ENCODE results near the gene TYW1B. TPM values are rescaled to one million over a fixed set of nuclear protein-coding genes. Genes with fewer than 3 reads are reported as not detected.
"Not testable (repeated sequence)": the region's sequence is repeated elsewhere in the genome, so short reads cannot be mapped to it uniquely, and the experiment has no call there.

Gene TYW1B
- total RNA-seq, 1 donor from 2014 or later = 3.6 TPM

- H3K79me2 ChIP-seq (ENCODE audit: low read depth); H3K27ac ChIP-seq; H2AFZ ChIP-seq (replicated peaks); H3K9me3 ChIP-seq (ENCODE audit: low read depth); H3K4me1 ChIP-seq; H3K4me2 ChIP-seq; H3K27ac Mint-ChIP-seq; H3K4me3 Mint-ChIP-seq; H3K27me3 ChIP-seq; H3K4me3 ChIP-seq; H3K36me3 ChIP-seq; H3K27me3 Mint-ChIP-seq (ENCODE audit: insufficient read depth, low read depth); H3F3A ChIP-seq (ENCODE audit: low read depth); H4K20me1 ChIP-seq (ENCODE audit: low read depth); H3K4me1 Mint-ChIP-seq; H3K9ac ChIP-seq; DNase-seq (ENCODE audit: low spot score): not testable (repeated sequence)
- H3K36me3 Mint-ChIP-seq = peaks cover 18% of the 10 kb centered on the region
- peaks cover 32% of the 10 kb centered on the region for H3K9me3 Mint-ChIP-seq
Measured at GRCh38 chr7:72735855-72736254, 92.1 kb downstream of the TYW1B start.

DNA sequence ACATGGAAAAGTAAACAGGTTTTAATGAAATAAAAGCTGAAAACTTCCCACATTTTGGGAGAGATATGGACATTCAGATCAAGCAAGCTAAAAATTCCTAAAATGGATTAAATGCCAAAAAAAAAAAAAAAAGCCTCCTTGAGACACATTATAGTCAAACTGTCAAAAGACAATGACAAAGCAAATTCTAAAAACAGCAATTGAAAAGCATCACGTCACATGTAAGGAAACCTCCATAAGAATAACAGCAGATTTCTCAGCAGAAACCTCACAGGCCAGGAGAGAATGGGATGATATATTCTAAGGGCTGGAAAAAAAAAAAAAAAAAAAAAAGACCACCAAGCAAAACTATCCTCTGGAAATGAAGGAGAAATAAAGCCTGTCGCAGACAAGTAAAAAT lies 97.2 kb downstream of the TYW1B start:
- not testable (repeated sequence) for H2AFZ ChIP-seq (replicated peaks); H3K27me3 Mint-ChIP-seq (ENCODE audit: insufficient read depth, low read depth); H4K20me1 ChIP-seq (ENCODE audit: low read depth); H3K27me3 ChIP-seq; H3K79me2 ChIP-seq (ENCODE audit: low read depth); H3K36me3 ChIP-seq; H3K4me3 Mint-ChIP-seq; H3K9ac ChIP-seq; H3K9me3 ChIP-seq (ENCODE audit: low read depth); H3K4me1 Mint-ChIP-seq; DNase-seq (ENCODE audit: low spot score); H3K4me1 ChIP-seq; H3K27ac Mint-ChIP-seq; H3K27ac ChIP-seq; H3K4me3 ChIP-seq; H3F3A ChIP-seq (ENCODE audit: low read depth); H3K4me2 ChIP-seq
- H3K36me3 Mint-ChIP-seq = peaks cover 28% of the 10 kb centered on the region
- peaks cover 27% of the 10 kb centered on the region for H3K9me3 Mint-ChIP-seq

- H3K27me3 ChIP-seq; H4K20me1 ChIP-seq (ENCODE audit: low read depth); H3K4me1 ChIP-seq; H3F3A ChIP-seq (ENCODE audit: low read depth); H3K4me3 ChIP-seq; H3K27ac ChIP-seq; H3K9ac ChIP-seq; H3K4me3 Mint-ChIP-seq; H3K27ac Mint-ChIP-seq; H3K4me2 ChIP-seq; H3K9me3 ChIP-seq (ENCODE audit: low read depth); H3K27me3 Mint-ChIP-seq (ENCODE audit: insufficient read depth, low read depth); DNase-seq (ENCODE audit: low spot score); H2AFZ ChIP-seq (replicated peaks); H3K4me1 Mint-ChIP-seq; H3K79me2 ChIP-seq (ENCODE audit: low read depth); H3K36me3 ChIP-seq: not testable (repeated sequence)
- H3K36me3 Mint-ChIP-seq = peaks cover 28% of the 10 kb centered on the region
- H3K9me3 Mint-ChIP-seq = peaks cover 27% of the 10 kb centered on the region
Measured at GRCh38 chr7:72730384-72730783, 97.6 kb downstream of the TYW1B start.

- not testable (repeated sequence) for H3K4me1 ChIP-seq; H3K27me3 Mint-ChIP-seq (ENCODE audit: insufficient read depth, low read depth); H3K4me3 Mint-ChIP-seq; H3K27ac ChIP-seq; H3K4me2 ChIP-seq; H4K20me1 ChIP-seq (ENCODE audit: low read depth); H3K4me3 ChIP-seq; H3K36me3 ChIP-seq; DNase-seq (ENCODE audit: low spot score); H3K9ac ChIP-seq; H2AFZ ChIP-seq (replicated peaks); H3K27me3 ChIP-seq; H3F3A ChIP-seq (ENCODE audit: low read depth); H3K4me1 Mint-ChIP-seq; H3K27ac Mint-ChIP-seq; H3K9me3 ChIP-seq (ENCODE audit: low read depth); H3K79me2 ChIP-seq (ENCODE audit: low read depth)
- H3K36me3 Mint-ChIP-seq = peaks cover 21% of the 10 kb centered on the region
- peaks cover 19% of the 10 kb centered on the region for H3K9me3 Mint-ChIP-seq
Measured at GRCh38 chr7:72729130-72729529, 98.9 kb downstream of the TYW1B start.

- not testable (repeated sequence) for H3K9me3 ChIP-seq (ENCODE audit: low read depth); H3K9me3 Mint-ChIP-seq; H3K4me3 Mint-ChIP-seq; H3K36me3 Mint-ChIP-seq; H3K27me3 Mint-ChIP-seq (ENCODE audit: insufficient read depth, low read depth); H3K4me1 ChIP-seq; H3F3A ChIP-seq (ENCODE audit: low read depth); H4K20me1 ChIP-seq (ENCODE audit: low read depth); H3K27ac Mint-ChIP-seq; H3K4me2 ChIP-seq; H3K36me3 ChIP-seq; H3K9ac ChIP-seq; H3K4me1 Mint-ChIP-seq; H3K27me3 ChIP-seq; H3K4me3 ChIP-seq; H2AFZ ChIP-seq (replicated peaks); H3K79me2 ChIP-seq (ENCODE audit: low read depth); H3K27ac ChIP-seq
- peak; percentile 26 for DNase-seq (ENCODE audit: low spot score)
Measured at GRCh38 chr7:72722694-72723093, 105.3 kb downstream of the TYW1B start.

DNA sequence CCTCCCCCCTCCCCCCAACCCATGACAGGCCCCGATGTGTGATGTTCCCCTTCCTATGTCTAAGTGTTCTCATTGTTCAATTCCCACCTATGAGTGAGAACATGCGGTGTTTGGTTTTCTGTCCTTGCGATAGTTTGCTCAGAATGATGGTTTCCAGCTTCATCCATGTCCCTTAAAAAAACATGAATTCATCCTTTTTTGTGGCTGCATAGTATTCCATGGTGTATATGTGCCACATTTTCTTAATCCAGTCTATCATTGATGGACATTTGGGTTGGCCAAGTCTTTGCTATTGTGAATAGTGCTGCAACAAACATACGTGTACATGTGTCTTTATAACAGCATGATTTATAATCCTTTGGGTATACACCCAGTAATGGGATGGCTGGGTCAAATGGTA lies 107.1 kb downstream of the TYW1B start:
- H3K36me3 ChIP-seq; H3K36me3 Mint-ChIP-seq; H3K9ac ChIP-seq; H3K27ac Mint-ChIP-seq; H3K4me2 ChIP-seq; H3K27me3 ChIP-seq; H3K79me2 ChIP-seq (ENCODE audit: low read depth); H3K4me1 Mint-ChIP-seq; H3F3A ChIP-seq (ENCODE audit: low read depth); H3K4me1 ChIP-seq; H3K9me3 Mint-ChIP-seq; H3K4me3 ChIP-seq; H4K20me1 ChIP-seq (ENCODE audit: low read depth); H3K9me3 ChIP-seq (ENCODE audit: low read depth); H3K27ac ChIP-seq; H2AFZ ChIP-seq (replicated peaks); H3K27me3 Mint-ChIP-seq (ENCODE audit: insufficient read depth, low read depth); H3K4me3 Mint-ChIP-seq; DNase-seq (ENCODE audit: low spot score): not testable (repeated sequence)

DNA sequence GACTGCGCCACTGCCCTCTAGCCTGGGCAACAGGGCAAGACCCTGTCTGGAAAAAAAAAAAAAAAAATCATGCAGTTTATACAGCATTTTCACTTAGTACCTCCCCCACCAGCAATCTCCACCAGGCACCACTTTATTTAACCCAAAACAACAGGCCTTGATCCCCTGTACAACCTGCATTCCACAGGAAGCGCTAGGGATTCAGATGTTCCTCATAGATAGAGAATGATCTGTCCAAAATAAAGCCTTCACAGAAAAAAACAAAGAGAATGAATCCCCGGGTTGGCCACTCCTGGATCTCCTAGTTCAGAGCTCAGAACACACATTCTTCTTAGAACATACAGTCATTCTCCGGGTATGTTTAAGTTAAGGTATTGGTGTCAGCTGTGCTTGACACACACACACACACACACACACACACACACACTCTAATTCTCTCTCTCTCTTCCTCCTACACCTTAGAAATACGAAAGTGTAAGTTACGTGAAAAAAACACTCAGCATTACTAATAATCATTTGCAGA lies 110.7 kb downstream of the TYW1B start:
- not testable (repeated sequence) for H3K79me2 ChIP-seq (ENCODE audit: low read depth); H2AFZ ChIP-seq (replicated peaks); H3K4me3 ChIP-seq; H3K9ac ChIP-seq; H3K4me2 ChIP-seq; H3K4me3 Mint-ChIP-seq; H3K36me3 ChIP-seq; H3K27ac Mint-ChIP-seq; H3K36me3 Mint-ChIP-seq; H4K20me1 ChIP-seq (ENCODE audit: low read depth); H3K9me3 ChIP-seq (ENCODE audit: low read depth); H3K9me3 Mint-ChIP-seq; H3K4me1 Mint-ChIP-seq; DNase-seq (ENCODE audit: low spot score); H3K27me3 ChIP-seq; H3K27me3 Mint-ChIP-seq (ENCODE audit: insufficient read depth, low read depth); H3F3A ChIP-seq (ENCODE audit: low read depth); H3K4me1 ChIP-seq; H3K27ac ChIP-seq

DNA sequence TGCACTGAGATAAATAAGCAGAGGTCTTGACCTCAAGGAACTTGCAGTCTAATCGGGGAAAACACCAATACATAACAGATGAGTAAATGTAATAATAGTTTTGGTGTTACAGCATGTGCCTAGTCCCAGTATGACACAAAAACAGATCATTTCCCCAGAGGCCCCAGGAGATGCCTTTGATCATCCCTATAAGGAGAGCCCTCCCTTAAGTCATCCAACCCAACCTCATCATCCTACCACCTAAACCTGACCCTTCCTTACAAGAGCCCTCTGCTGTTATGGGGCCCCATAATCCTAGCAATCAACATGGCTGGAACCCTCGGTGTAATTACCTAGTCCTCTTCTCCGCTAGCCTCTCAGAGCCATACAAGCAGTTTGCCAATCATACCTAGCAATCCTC lies 116.1 kb downstream of the TYW1B start:
- H3K4me1 Mint-ChIP-seq; H3K9ac ChIP-seq; H3K36me3 ChIP-seq; H3K4me2 ChIP-seq; H3K9me3 ChIP-seq (ENCODE audit: low read depth); H3K79me2 ChIP-seq (ENCODE audit: low read depth); H3K4me3 Mint-ChIP-seq; H3K4me1 ChIP-seq; H3K27me3 ChIP-seq; H3K27ac Mint-ChIP-seq; H4K20me1 ChIP-seq (ENCODE audit: low read depth); H3K27me3 Mint-ChIP-seq (ENCODE audit: insufficient read depth, low read depth); H3K9me3 Mint-ChIP-seq; H2AFZ ChIP-seq (replicated peaks); H3F3A ChIP-seq (ENCODE audit: low read depth); H3K27ac ChIP-seq; DNase-seq (ENCODE audit: low spot score); H3K4me3 ChIP-seq: not testable (repeated sequence)
- peaks cover 13% of the 10 kb centered on the region for H3K36me3 Mint-ChIP-seq
